H1 (cell line): ENCODE data around the gene ZNF750.

Source experiments
- CTCF ChIP-seq, 3 experiments: IDR thresholded peaks; 1 replicate in 2 of 3; 2 replicates in 1 of 3; pipeline versions ENCODE4 v1.5.1 to v1.6.1; 2011; ENCODE audit warnings: low read length in 3 of 3, mild to moderate bottlenecking in 3 of 3, inconsistent platforms in 2 of 3, low read depth in 1 of 3, moderate library complexity in 1 of 3; ENCODE audit not compliant: insufficient read depth in 1 of 3; ENCODE audit errors: control extremely low read depth in 1 of 3
- EGR1 ChIP-seq: IDR thresholded peaks from 2 replicates; pipeline ENCODE4 v1.6.1; 2011; ENCODE audit warnings: low read depth, low read length, borderline replicate concordance
- POLR2AphosphoS5 ChIP-seq: IDR thresholded peaks from 2 replicates; pipeline ENCODE4 v1.6.1; 2011; ENCODE audit warnings: low read depth, low read length

GRCh38 chr17:82800885-82801284 lies 38.9 kb downstream of the ZNF750 start:
- TF ChIP-seq CTCF (IDR thresholded peaks at IDR 0.05; ENCODE audit: control extremely low read depth in 1 of 3, insufficient read depth in 1 of 3, low read depth in 1 of 3, low read length in 3 of 3) = no peak
- no peak for TF ChIP-seq EGR1
- TF ChIP-seq POLR2AphosphoS5 = no peak
